Activated CD8-positive, alpha-beta T cell treated with anti-CD3 and anti-CD28 coated beads, Interleukin-2, amount 10 ng/mL, durations not matched to agents 7 days and 5 days (primary cell): Measurements from ENCODE around the gene SHMT1. TPM values are rescaled to one million over a fixed set of nuclear protein-coding genes. Genes with fewer than 3 reads are reported as not detected.

ENCODE experiments used
- microRNA-seq: library from miRNA; unstranded; fragments of <30 nt; microRNA quantifications from one replicate; pipeline ENCODE4 v1.2.0, GENCODE V29; 2022
- total RNA-seq, 2 experiments: library from RNA; stranded (reverse); gene quantifications; one replicate each; pipeline ENCODE4 v1.2.3, GENCODE V29; 2021

The SHMT1 gene
- total RNA-seq, 2 experiments from 2014 or later = 60.7 to 61.8 TPM

Small RNA genes within 50 kb of the gene (microRNA-seq; reads per million reads assigned to microRNA genes)
- not detected for gene MIR6778

Other genes starting within 250 kb of the SHMT1 start
- 100 to 1,000 TPM; 117 to 121 TPM for gene ALKBH5, start 179.7 kb downstream of the SHMT1 start, total RNA-seq
- 10 to 100 TPM; 27.1 to 27.3 TPM for gene LLGL1, start 137.9 kb downstream of the SHMT1 start, total RNA-seq
- 100 to 1,000 TPM; 338 to 364 TPM for gene FLII, start 104.8 kb downstream of the SHMT1 start, total RNA-seq
- gene MIEF2, start 102.9 kb downstream of the SHMT1 start, total RNA-seq = 10 to 100 TPM in 1 of 2 experiments, 1 to 10 TPM in 1; 9.0 to 11.1 TPM
- gene TOP3A, start 48.6 kb downstream of the SHMT1 start, total RNA-seq = 10 to 100 TPM; 75.9 to 77.3 TPM
- gene SMCR8, start 48.3 kb downstream of the SHMT1 start, total RNA-seq = 10 to 100 TPM; 23.7 TPM
- gene EVPLL, start 14.2 kb upstream of the SHMT1 start, total RNA-seq = not detected
- gene LGALS9C, start 113.2 kb upstream of the SHMT1 start, total RNA-seq = 1 to 10 TPM; 2.6 to 3.7 TPM